Hepatocyte (in vitro differentiated cells): ENCODE results near the gene TSHZ1. TPM values are rescaled to one million over a fixed set of nuclear protein-coding genes. Genes with fewer than 3 reads are reported as not detected.

Experiments
- DNase-seq: peaks from one replicate; pipeline ENCODE4 v3.0.0-alpha.2; 2016; ENCODE audit warnings: low spot score
- H2AFZ ChIP-seq: fragments of 200-600 bp; sonication (generic); 2 replicates; pipeline ENCODE4 v1.6.0; 2016; ENCODE audit warnings: antibody characterized with exemption, mild to moderate bottlenecking
- H3K27ac ChIP-seq: fragments of 200-600 bp; sonication (generic); 2 replicates; pipeline ENCODE4 v1.5.1; 2016; ENCODE audit warnings: mild to moderate bottlenecking
- H3K27me3 ChIP-seq: fragments of 200-600 bp; sonication (generic); 2 replicates; pipeline ENCODE4 v1.6.1; 2016
- H3K36me3 ChIP-seq: fragments of 200-600 bp; sonication (generic); replicated peaks from 2 replicates; pipeline ENCODE4 v1.5.1; 2016; ENCODE audit warnings: low read depth; ENCODE audit not compliant: insufficient read depth
- H3K4me1 ChIP-seq: fragments of 200-600 bp; sonication (generic); 2 replicates; pipeline ENCODE4 v1.5.1; 2016; ENCODE audit warnings: mild to moderate bottlenecking, moderate library complexity; ENCODE audit not compliant: insufficient read depth
- H3K4me2 ChIP-seq: fragments of 200-600 bp; sonication (generic); 2 replicates; pipeline ENCODE4 v1.6.0; 2016
- H3K4me3 ChIP-seq: fragments of 200-600 bp; sonication (generic); 2 replicates; pipeline ENCODE4 v1.5.1; 2016; ENCODE audit warnings: mild to moderate bottlenecking
- H3K79me2 ChIP-seq: fragments of 200-600 bp; sonication (generic); 2 replicates; pipeline ENCODE4 v1.6.0; 2017; ENCODE audit warnings: mild to moderate bottlenecking
- H3K9me2 ChIP-seq: fragments of 200-600 bp; sonication (generic); replicated peaks from 2 replicates; pipeline ENCODE4 v1.6.0; 2017; ENCODE audit warnings: mild to moderate bottlenecking; ENCODE audit not compliant: insufficient read depth
- H3K9me3 ChIP-seq: fragments of 200-600 bp; sonication (generic); 2 replicates; pipeline ENCODE4 v1.5.1; 2016; ENCODE audit warnings: low read depth, mild to moderate bottlenecking
- H4K20me1 ChIP-seq: fragments of 200-600 bp; sonication (generic); 2 replicates; pipeline ENCODE4 v1.6.0; 2016; ENCODE audit warnings: mild to moderate bottlenecking; ENCODE audit not compliant: insufficient read depth, poor library complexity, severe bottlenecking
- CTCF ChIP-seq: fragments of 200-600 bp; sonication (generic); IDR thresholded peaks from 2 replicates; pipeline ENCODE4 v1.5.1; 2016; ENCODE audit warnings: antibody characterized with exemption, mild to moderate bottlenecking; ENCODE audit not compliant: poor library complexity
- EZH2 ChIP-seq: fragments of 200-600 bp; sonication (generic); IDR thresholded peaks from 2 replicates; pipeline ENCODE4 v1.6.1; 2016; ENCODE audit warnings: antibody characterized with exemption, mild to moderate bottlenecking, borderline replicate concordance
- EZH2phosphoT487 ChIP-seq: fragments of 200-600 bp; sonication (generic); IDR thresholded peaks from one replicate; pipeline ENCODE4 v1.6.1; 2018; ENCODE audit warnings: antibody characterized with exemption, mild to moderate bottlenecking, low read depth, moderate library complexity; ENCODE audit not compliant: unreplicated experiment, severe bottlenecking
- WGBS: methylation state at CpG from one replicate; pipeline ENCODE4 v1.1.6; 2016; ENCODE audit warnings: low lambda C conversion rate; ENCODE audit errors: missing lambda C conversion rate; 5-methylcytosine and 5-hydroxymethylcytosine counted together
- polyA plus RNA-seq: library from polyadenylated mRNA; unstranded; fragments of >200 nt; fragmentation: Nextera tagmentation; extraction: Ambion mirVana; gene quantifications from 2 replicates; pipeline ENCODE4 v1.2.1, GENCODE V29; 2016
- total RNA-seq: library from RNA; depleted of rRNA; stranded (reverse); fragments of >200 nt; gene quantifications from 2 replicates; pipeline ENCODE4 v1.2.3, GENCODE V29; 2014

The TSHZ1 gene
- total and polyA plus RNA-seq, 2 experiments from 2014 or later: 8.5 to 13.1 TPM

- no peak for DNase-seq
- H3K4me3 ChIP-seq: no peak overlapping the region
- peak overlapping the region; percentile 0 for H3K4me2 ChIP-seq
- no peaks in the 10 kb centered on the region for H3K36me3 ChIP-seq
- no peaks in the 10 kb centered on the region for H3K9me3 ChIP-seq
- H3K4me1 ChIP-seq: peaks cover 70% of the 10 kb centered on the region
- peaks cover 97% of the 10 kb centered on the region for H3K79me2 ChIP-seq
- peak overlapping the region; percentile 28 for H3K27ac ChIP-seq
- no peak for TF ChIP-seq CTCF
- WGBS: 89% methylated on average over 12 of the region's 12 CpGs
- H3K9me2 ChIP-seq: no peaks in the 10 kb centered on the region
- no peaks in the 10 kb centered on the region for H3K27me3 ChIP-seq
- H4K20me1 ChIP-seq: peaks cover 5% of the 10 kb centered on the region
- no peak overlapping the region for H2AFZ ChIP-seq
Observed at GRCh38 chr18:75220551-75221355, 10.2 kb downstream of the TSHZ1 start.

- Histone ChIP-seq H3K4me3 (no peak overlapping the region), H4K20me1 (peaks cover 5% of the 10 kb centered on the region), H3K9me2 (no peaks in the 10 kb centered on the region), H3K79me2 (peaks cover 95% of the 10 kb centered on the region), H3K4me2 (no peak overlapping the region), H3K27me3 (no peaks in the 10 kb centered on the region), H3K4me1 (peaks cover 69% of the 10 kb centered on the region), H2AFZ (no peak overlapping the region), H3K9me3 (no peaks in the 10 kb centered on the region), H3K27ac (no peak overlapping the region), H3K36me3 (no peaks in the 10 kb centered on the region)
- WGBS: 82% methylated on average over 1 of the region's 1 CpG
- TF ChIP-seq EZH2phosphoT487 (no peak), EZH2 (no peak), CTCF (no peak)
- no peak for DNase-seq
Observed at GRCh38 chr18:75221397-75221796, 10.8 kb downstream of the TSHZ1 start.

GRCh38 chr18:75221897-75222296, 11.3 kb downstream of the TSHZ1 start:
- Histone ChIP-seq H3K9me2 (no peaks in the 10 kb centered on the region), H3K4me1 (peaks cover 69% of the 10 kb centered on the region), H3K4me2 (no peak overlapping the region), H3K27me3 (no peaks in the 10 kb centered on the region), H3K36me3 (no peaks in the 10 kb centered on the region), H3K27ac (no peak overlapping the region), H3K9me3 (no peaks in the 10 kb centered on the region), H3K4me3 (no peak overlapping the region), H3K79me2 (peaks cover 95% of the 10 kb centered on the region), H4K20me1 (peaks cover 5% of the 10 kb centered on the region), H2AFZ (no peak overlapping the region)
- no peak for TF ChIP-seq EZH2
- no peak for TF ChIP-seq EZH2phosphoT487
- TF ChIP-seq CTCF: no peak
- WGBS: 98% methylated on average over 7 of the region's 7 CpGs
- no peak for DNase-seq

- DNase-seq: no peak
- no peak overlapping the region for H3K4me2 ChIP-seq
- no peaks in the 10 kb centered on the region for H3K9me2 ChIP-seq
- no peak overlapping the region for H3K4me3 ChIP-seq
- H3K79me2 ChIP-seq: peaks cover 95% of the 10 kb centered on the region
- TF ChIP-seq EZH2: no peak
- TF ChIP-seq CTCF: no peak
- WGBS: 95% methylated on average over 10 of the region's 10 CpGs
- H4K20me1 ChIP-seq: peaks cover 5% of the 10 kb centered on the region
- peaks cover 69% of the 10 kb centered on the region for H3K4me1 ChIP-seq
- H3K36me3 ChIP-seq: no peaks in the 10 kb centered on the region
- H3K27me3 ChIP-seq: no peaks in the 10 kb centered on the region
- no peak overlapping the region for H3K27ac ChIP-seq
- no peaks in the 10 kb centered on the region for H3K9me3 ChIP-seq
- H2AFZ ChIP-seq: no peak overlapping the region
Observed at GRCh38 chr18:75222407-75222806, 11.8 kb downstream of the TSHZ1 start.
